Astrocyte of the hippocampus (primary cell): ENCODE results near the gene PNMT.

ENCODE experiments used
- DNase-seq: peaks from one replicate; pipeline ENCODE4 v3.0.0; 2011; ENCODE audit warnings: low read depth, low spot score

The PNMT gene

DNA sequence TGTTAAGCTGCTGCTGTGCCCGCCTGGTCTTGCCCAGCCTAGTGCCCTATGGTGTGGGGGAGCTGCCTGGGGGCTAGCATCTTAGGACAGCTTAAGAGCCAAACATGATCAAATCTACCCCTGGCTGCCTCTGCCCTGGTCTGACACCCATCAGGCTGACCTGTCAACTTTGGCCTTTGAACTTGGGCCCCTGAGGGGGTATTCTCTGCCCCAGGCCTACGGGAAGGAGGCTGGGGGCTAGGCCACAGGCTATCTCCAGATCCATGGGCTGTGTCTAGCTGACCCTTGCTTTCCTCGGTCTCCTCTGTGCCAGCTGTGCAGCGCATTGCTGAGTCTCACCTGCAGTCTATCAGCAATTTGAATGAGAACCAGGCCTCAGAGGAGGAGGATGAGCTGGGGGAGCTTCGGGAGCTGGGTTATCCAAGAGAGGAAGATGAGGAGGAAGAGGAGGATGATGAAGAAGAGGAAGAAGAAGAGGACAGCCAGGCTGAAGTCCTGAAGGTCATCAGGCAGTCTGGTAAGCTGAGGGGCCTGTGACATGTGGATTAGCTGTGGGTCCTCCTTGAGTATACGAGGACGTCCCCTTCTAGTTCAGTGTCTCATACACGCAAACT is 34.6 kb upstream of the PNMT start:
- DNase-seq, result no peak

DNA sequence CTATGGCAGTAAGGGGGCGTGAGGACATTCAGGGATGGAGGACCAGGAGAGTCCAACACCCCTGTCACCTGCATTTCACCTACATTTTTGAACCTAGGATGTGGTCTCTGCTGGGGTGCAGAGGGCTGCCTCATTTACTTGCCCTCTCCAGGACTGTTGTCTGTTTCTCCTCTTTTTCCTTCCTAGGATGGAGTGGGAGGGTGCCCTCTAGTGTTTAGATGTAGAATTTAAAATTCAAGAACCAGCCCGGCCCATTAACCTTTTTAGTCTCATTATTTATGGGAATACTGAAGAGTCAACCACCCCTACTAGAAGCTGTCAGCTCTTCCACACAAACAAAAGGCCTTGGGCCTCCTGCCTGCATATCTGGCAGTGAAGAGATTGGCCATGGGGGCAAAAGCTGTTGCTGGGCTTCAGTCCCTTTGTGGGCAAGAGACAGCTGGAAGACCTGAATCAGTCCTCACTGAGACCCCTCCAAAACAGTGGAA is 33.8 kb upstream of the PNMT start:
- peak; percentile 67 for DNase-seq

DNA sequence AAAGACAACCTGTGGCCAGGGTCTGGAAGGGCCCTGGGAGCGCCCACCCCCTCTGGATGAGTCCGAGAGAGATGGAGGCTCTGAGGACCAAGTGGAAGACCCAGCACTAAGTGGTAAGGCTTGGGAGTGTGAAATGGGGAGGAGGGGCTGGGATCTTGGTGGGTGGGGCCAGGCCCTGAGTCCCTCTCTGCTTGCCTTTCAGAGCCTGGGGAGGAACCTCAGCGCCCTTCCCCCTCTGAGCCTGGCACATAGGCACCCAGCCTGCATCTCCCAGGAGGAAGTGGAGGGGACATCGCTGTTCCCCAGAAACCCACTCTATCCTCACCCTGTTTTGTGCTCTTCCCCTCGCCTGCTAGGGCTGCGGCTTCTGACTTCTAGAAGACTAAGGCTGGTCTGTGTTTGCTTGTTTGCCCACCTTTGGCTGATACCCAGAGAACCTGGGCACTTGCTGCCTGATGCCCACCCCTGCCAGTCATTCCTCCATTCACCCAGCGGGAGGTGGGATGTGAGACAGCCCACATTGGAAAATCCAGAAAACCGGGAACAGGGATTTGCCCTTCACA is 32.6 kb upstream of the PNMT start:
- DNase-seq, result no peak

DNA sequence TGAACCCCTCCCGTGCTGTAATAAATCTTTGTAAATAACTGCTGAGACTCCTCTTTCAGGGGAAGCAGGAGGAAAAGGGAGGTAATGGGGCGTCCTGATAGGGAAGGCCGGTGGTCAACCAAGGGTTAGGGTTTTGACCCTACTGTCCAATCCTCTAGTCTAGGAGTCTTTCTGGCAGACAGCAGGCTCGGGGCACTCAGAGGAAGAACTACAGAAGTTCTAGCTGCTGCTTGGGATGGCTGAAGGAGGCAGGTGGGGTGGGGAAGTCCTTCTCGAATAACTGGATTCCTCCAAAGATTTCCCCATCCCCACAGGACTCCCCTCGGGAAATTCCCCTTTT is 31.7 kb upstream of the PNMT start:
- no peak for DNase-seq

DNA sequence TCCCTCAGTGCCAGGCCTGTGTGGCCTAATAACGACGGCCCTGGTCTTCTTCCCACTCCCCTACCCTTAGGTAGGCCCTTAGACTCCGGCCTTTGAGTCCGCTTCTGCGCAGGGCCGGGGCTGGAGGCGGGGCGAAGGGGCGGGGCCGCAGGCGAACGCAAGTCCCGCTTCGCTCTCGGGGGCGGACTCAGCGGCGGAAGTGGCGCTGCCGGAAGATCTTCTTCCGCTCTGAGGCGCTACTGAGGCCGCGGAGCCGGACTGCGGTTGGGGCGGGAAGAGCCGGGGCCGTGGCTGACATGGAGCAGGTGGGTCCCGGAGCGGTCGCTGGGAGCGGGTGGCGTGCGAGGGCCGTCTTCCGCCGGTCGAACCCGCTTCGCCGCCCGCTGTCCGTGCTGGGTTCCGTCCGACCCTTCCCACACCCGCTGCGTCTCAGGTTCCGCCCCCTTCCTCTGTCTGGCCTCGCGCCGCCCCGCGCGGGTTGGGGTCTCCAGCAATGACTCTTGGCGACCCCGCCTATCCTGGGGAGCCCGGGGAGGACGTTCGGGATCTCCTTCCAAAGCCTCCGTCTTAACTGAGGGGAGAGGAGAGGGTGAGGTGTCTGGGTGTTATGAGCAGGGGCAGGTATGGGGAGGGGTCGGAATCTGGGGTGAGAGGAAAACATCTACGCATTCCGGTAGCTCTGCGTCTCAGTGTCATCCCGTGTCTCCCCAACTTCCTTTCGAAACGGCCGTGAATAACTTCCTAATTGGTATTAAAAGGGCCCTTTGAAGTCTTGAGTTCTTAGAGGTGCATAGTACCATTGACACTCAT is 31.1 kb upstream of the PNMT start, which contains the start of gene STARD3:
Gene STARD3, plus strand, starts transcription at position 218 of the 810 bp plus-strand sequence. CDS start 16,388 bp downstream, outside the sequence.
- peak; percentile 93 for DNase-seq

DNA sequence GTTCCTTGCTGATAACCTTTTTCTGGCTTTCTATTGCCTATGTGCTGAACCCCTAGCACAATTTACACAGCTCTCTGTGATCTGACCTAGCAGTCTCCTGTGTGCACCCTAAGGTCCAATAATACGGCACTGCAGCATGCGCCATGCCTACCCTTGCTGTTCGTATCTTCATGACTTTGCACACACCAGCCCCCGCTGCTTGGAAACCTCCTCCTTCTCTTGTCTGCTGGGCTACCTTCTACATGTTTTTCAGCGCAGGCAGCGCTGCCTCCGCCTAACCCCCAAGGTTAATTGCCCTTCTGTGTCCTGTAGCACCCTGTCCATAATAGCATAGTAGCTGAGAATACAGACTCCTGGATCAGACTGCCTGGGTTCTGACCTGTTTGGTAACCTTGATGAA is 29.9 kb upstream of the PNMT start:
- DNase-seq, result no peak

DNA sequence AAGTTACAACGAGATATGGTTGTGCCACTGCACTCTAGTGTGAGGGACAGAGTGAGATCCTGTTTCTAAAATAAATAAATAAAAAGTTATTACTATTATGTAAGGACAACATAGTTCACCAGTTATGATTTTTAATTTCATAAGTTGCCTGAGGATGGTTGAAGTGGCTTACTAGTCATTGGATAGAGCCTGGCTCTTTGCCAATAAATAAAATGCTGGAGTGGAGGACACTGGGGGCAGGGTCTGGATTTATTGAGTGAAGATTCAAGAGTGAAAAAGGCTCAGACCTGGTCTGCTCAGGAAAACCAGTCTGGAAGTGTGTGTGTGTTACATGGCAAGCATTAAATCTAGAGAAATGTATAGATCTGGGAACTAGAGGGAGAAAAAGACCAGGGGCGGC is 29.2 kb upstream of the PNMT start:
- no peak for DNase-seq

DNA sequence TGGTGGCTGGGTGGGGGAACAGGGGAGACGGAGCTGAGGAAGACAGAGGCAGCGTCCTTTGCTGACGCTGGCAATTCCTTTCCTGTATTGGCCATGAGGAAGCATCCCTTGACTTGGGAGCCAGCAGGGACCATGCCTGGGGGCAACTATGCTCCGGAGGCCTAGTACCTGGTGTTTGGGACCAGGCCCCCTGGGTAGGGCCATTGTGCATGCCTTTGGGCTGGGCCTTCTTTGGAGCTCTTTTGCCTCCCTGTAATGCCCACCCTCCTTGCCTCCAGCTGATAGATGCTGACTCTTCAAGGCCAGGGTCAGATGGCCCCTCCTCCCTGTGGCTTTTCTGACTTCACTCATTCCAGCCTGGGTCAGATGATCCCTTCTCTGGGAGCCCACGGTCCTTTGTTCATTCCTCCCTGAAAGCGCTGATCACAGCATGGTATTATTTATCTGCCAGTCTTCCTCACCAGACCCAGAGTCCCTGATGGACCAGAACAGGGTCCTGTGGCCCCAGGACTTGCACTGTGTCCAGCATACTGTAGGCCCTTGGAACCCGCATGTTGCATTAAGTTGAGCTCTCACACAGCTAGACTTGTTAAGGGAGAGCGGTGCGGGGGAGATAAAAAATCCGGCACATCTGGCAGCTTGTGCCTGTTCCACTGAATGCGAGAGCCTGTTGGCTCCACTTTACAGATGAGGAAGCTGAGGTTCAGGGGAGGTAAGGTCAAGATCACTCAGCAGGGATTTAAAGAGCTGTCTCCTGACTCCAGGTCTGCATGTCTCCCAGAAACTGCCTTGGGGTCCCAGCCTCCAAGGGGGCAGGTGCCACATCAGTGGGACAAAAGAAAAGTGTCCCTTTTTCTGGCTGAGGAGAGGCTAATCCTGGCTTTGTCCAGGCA is 28.4 kb upstream of the PNMT start:
- DNase-seq, result peak; percentile 26

DNA sequence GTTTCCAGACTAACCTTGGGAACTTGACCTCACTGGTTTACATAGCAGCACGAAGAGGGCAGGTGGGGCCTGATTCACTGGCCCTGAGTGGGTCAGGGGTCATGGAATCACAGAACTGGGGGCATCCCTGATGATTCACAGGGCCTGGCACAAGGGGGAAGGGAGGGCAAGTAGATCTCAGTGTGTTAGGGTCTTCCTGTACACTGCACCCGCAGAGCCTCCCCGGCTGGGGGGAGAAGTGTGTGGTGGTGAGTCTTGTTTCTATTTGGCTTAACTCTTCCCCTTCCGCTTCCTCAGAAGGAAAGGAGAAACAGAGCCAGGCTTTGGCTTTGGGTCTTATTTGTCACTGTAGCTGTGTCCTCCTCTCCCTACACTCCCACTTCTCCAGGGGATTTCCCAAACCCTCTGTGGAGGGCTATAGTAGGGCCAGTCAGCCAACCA is 27.6 kb upstream of the PNMT start:
- DNase-seq, result no peak

DNA sequence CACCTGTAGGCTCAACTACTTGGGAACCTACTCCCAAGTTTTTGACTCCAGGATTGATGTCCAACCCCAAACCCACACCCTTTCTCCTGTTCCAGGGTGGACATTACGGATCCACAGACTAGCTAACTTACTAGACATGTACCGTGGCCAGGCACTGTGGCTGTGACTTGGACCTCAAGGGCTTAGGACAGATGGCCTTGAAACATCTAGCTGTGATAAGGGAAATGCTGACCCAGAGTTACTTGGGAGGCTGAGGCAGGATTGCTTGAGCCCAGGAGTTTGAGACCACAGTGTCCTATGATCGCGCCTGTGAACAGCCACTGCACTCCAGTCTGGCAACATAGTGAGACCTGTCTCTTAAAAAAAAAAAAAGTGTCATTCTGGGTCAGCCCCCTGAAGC is 27.2 kb upstream of the PNMT start:
- no peak for DNase-seq

DNA sequence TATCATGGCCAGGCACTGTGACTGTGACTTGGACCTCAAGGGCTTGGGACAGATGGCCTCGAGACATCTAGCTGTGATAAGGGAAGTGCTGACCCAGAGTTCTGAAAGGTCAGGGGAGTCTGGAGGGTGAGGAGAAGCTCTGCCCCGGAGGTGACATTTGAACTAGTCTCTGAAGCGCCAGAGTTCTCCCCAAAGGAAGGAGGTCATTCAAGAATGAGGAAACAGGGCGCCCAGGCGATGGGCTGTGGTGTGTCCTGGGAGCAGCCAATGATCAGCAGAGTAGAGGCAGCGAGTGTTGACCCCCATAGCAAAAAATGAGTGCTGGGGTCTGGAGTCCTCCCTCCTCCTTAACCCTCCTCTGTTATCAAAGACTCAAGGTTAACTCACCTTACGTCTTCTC is 26.4 kb upstream of the PNMT start:
- DNase-seq, result no peak

DNA sequence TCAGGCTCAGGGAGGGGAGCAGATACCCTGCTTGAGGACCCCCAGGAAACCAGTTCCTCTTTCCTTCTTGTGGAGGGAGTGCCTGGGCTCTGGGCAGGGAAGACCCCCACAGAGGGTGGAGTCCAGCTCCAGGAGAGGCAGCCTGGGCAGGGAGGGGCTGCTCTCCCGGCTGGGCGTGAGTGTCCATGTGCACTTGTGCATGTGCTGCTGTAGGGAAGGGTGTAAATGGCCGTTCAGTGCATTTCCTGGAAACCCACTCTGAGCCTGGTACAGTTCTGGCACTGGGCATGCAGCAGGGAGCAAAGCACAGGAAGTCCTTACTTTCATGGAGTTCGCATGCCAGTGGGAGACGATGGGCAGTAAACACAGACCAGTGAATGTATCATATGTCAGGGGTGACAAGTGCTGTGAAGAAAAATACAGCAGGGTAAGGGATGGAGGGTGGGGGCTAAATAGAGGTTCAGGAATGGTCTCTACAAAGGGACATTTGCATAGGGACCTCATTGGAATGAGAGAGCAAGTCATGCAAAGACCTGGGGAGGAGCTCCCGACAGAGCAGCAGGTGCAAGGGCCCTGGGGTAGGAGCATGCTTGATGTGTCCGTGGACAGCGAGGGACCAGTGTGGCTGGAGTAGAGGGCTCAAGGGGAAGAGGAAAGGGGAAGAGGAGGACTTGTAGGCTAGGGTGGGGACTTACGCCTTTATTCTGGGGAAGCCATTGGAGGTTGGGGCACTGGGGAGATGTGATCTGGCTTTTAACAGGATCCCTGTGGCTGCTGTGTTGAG is 25.8 kb upstream of the PNMT start:
- DNase-seq, result no peak

DNA sequence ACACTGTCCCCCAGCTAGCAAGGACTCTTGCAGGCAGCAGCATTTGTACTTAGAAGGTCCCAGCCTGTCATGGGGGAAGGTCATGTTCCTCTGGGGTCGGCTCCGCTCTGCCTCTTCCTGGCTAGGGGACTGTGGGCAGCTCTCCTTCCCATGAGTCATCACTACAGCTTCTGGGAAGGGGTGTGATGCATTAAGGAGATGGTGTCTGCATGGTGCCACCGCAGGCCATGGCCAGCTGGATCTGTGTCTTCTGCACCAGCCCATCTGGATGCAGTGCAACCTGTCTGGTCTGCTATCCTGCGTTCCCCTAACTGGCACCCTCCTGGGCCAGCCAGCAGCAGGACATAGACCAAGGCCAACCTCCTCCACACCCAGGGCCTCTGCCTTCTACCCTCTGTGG is 25.0 kb upstream of the PNMT start:
- DNase-seq, result peak; percentile 40

DNA sequence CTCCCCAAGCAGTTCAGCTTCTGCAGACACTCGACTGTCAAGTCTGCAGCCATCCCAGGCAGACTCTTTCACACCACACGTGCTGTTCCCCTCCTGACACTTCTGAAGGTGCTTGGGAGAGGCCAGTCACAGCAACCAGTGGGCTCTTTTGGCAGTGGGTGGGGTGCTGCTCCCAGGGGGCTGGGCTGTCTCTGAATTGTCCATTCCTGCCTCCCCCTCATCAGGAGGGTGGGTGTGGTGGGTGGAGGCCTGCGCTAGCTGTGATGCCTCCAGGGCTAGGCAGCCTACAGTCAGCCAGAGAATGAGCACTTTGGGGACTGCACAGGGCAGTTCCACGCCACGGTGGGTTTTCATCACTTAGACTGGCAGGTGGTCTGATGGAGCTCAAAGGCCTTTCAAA is 21.0 kb upstream of the PNMT start:
- DNase-seq, result no peak

DNA sequence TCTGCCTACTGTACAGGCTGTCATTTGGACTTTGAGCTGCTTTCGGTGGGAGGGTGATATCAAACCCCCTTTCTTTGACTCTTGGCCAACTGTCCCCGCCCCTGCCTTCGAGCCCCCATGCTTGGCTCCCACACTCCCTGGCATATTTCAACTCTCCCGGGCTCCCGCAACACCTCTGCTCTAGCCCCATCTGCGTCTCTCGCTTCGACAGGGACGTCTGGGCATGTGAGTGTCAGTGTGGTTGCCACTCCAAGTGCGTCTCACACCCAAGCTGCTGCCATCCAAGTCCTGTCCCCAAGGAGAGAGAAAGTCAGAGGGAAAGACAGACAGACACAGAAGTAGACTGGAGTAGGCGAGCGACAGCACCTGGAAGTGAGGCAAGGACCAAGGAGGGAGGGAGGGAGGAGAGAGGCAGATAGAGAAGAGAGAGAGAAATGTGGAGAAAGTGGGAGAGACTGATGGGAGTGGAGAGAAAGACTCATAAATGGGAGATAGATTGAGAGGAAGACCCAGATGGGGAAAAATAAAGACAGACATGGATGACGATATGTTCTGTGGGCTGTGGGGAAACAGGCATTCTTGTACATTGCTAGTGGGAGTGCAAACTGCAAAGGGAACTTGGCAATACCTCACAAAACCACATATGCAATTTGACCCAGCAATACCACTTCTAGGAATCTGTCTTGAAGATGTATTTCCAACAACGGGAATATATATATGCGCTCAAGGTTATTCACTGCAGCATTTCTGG is 19.5 kb upstream of the PNMT start:
- peak; percentile 34 for DNase-seq

DNA sequence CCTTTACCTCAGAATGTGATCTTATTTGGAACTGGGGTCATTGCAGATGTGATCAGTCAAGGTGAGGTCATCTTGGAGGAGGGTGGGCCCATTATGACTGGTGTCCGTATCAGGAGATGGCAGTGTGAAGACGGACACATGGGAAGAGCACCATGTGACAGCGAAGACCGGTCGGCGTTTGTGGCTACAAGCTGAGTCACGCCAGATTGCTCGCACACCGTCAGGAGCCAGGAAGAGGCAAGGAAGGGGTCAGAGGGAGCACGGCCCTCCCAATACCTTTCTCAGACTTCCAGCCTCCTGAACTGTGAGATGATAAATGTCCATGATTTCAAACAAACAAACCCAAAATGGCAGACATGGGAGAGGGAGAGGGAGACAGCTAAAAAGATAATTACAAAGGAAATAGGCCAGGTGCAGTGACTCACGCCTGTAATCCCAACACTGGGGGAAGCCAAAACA is 18.1 kb upstream of the PNMT start:
- no peak for DNase-seq

DNA sequence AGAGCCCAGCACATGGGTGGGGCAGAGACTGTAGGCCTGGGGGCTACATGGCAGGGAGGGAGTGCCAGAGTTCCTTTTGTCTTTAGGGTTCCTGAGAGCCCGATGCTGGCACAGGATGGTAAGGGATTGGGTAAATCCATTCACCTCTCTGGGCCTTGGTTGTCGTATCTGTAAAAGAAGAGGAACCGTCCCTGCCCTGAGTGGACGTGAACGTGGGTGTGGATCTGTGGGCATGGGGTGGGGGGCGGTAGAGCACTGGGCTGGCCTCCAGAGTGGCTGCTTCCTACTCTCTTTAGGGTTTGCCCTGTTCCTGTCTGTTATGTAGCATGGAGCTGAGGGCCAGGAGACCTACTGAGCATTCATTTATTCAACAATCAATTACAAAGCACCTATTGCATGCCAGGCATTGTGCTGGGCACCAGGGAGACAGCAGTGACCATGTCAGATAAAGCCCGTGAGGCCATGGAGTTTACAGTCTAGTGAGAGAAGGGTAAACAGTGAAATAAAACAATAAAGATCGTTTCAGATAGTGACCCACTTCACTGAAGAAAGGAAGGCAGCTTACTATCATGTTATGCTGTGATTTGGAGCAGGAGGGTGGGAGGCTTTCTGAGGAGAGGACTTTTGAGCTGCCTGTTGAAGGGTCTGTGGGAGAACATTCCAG is 16.2 kb upstream of the PNMT start:
- DNase-seq, result no peak

DNA sequence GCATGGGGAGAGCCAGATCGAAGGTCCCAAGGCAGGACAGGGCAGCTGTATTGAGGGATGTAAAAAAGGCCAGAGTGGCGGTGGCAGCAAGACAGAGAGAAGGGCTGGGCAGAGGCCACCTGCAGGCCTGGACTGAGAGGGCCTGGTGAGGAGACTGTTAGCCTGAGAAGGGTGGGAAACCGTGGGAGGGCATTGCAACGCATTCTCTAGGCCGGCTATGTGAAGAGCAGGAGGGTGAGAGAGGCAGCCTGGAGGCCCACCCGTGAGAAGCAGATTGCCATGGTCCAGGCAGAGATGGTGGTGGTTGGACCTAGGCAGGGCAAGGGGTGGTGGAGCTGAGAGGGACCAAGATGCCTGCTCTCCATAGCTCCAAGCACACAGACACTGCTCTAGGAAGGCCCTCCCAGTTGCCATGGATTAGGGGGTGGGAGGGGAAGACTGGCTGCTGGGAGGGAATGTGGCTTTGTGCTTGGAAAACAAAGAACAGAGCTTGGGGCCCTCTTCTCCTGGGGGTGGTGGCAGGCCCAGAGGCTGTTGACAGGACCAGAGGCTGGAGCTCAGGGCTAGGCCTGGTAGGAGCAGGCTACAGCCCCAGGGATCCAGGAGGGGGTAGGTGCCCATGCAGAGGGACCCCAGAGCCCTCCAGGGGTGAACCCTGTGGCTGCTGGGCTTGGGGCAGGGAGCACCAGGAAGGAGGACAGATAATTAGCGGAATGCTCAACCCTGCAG is 15.5 kb upstream of the PNMT start:
- peak; percentile 39 for DNase-seq

DNA sequence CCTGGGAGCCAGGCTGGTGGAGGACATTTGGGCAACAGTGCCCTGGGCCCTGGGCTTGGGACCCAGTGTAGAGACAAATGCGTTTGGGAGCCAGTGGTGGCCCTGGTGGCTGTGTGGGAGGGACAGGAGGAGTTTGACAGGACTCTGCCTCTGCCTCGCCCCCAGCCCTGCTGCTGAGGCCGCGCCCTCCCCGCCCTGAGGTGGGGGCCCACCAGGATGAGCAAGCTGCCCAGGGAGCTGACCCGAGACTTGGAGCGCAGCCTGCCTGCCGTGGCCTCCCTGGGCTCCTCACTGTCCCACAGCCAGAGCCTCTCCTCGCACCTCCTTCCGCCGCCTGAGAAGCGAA is 15.0 kb upstream of the PNMT start:
- no peak for DNase-seq
